ENCODE measurements around the gene OOEP.

Gene OOEP

GRCh38 chr6:73329201-73329600 is 40.5 kb downstream of the OOEP start:
- DNase-seq (ENCODE audit: low read depth): no peak
- H3K4me3 ChIP-seq (ENCODE audit: low read length): no peak overlapping the region
- TF ChIP-seq CTCF (conservative IDR thresholded peaks at IDR 0.05; ENCODE audit: low read length): no peak

GRCh38 chr6:73328790-73329189 is 40.9 kb downstream of the OOEP start:
- TF ChIP-seq CTCF (conservative IDR thresholded peaks at IDR 0.05; ENCODE audit: low read length): no peak
- H3K4me3 ChIP-seq (ENCODE audit: low read length): no peak overlapping the region
- no peak for DNase-seq (ENCODE audit: low read depth)

GRCh38 chr6:73325656-73326055 is 44.0 kb downstream of the OOEP start:
- TF ChIP-seq CTCF (conservative IDR thresholded peaks at IDR 0.05; ENCODE audit: low read length): no peak
- DNase-seq (ENCODE audit: low read depth): no peak
- no peak overlapping the region for H3K4me3 ChIP-seq (ENCODE audit: low read length)

GRCh38 chr6:73323323-73323722 is 46.4 kb downstream of the OOEP start:
- DNase-seq (ENCODE audit: low read depth): no peak
- no peak overlapping the region for H3K4me3 ChIP-seq (ENCODE audit: low read length)
- TF ChIP-seq CTCF (conservative IDR thresholded peaks at IDR 0.05; ENCODE audit: low read length): no peak
